ENCODE measurements around the gene KCNV2. TPM values are rescaled to one million over a fixed set of nuclear protein-coding genes. Genes with fewer than 3 reads are reported as not detected.

Gene KCNV2
- total and polyA plus RNA-seq, 4 donors = 0.10 TPM; not detected in 3

GRCh38 chr9:2729003-2729402, 11.7 kb downstream of the KCNV2 start:
- DNase-seq (ENCODE audit: low spot score) = no peak
- TF ChIP-seq, protein P1, sequence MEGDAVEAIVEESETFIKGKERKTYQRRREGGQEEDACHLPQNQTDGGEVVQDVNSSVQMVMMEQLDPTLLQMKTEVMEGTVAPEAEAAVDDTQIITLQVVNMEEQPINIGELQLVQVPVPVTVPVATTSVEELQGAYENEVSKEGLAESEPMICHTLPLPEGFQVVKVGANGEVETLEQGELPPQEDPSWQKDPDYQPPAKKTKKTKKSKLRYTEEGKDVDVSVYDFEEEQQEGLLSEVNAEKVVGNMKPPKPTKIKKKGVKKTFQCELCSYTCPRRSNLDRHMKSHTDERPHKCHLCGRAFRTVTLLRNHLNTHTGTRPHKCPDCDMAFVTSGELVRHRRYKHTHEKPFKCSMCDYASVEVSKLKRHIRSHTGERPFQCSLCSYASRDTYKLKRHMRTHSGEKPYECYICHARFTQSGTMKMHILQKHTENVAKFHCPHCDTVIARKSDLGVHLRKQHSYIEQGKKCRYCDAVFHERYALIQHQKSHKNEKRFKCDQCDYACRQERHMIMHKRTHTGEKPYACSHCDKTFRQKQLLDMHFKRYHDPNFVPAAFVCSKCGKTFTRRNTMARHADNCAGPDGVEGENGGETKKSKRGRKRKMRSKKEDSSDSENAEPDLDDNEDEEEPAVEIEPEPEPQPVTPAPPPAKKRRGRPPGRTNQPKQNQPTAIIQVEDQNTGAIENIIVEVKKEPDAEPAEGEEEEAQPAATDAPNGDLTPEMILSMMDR (IDR thresholded peaks at IDR 0.05; ENCODE audit: low read depth, low read length, missing input control) = no peak
- no peak for TF ChIP-seq RAD21 (IDR thresholded peaks at IDR 0.05)
- TF ChIP-seq EGR1 (IDR thresholded peaks at IDR 0.05; ENCODE audit: low read depth in 2 of 2) = no peak
- no peak for TF ChIP-seq FOXA1 (IDR thresholded peaks at IDR 0.05)
- no peak for TF ChIP-seq FOXA2 (IDR thresholded peaks at IDR 0.05)
- no peak for TF ChIP-seq TAF1 (conservative IDR thresholded peaks at IDR 0.05)
- TF ChIP-seq ZBTB33 (IDR thresholded peaks at IDR 0.05) = no peak
- no peak for TF ChIP-seq YY1 (IDR thresholded peaks at IDR 0.05)
- TF ChIP-seq ATF3 (IDR thresholded peaks at IDR 0.05) = no peak
- TF ChIP-seq, protein P2, sequence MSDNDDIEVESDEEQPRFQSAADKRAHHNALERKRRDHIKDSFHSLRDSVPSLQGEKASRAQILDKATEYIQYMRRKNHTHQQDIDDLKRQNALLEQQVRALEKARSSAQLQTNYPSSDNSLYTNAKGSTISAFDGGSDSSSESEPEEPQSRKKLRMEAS (IDR thresholded peaks at IDR 0.05) = no peak
- no peak for TF ChIP-seq SP1 (IDR thresholded peaks at IDR 0.05)
- no peak for TF ChIP-seq JUND (IDR thresholded peaks at IDR 0.05)
- TF ChIP-seq HNF4G (IDR thresholded peaks at IDR 0.05) = no peak
- TF ChIP-seq RXRA (IDR thresholded peaks at IDR 0.05) = no peak
- TF ChIP-seq REST (IDR thresholded peaks at IDR 0.05) = no peak
- Histone ChIP-seq H3K4me1 (ENCODE audit: control insufficient read depth in 4 of 4, insufficient read depth in 4 of 4, low read length in 3 of 4) (peaks cover 0 to 7% (median 2%) of the 10 kb centered on the region in 4 donors), H3K4me3 (ENCODE audit: low read depth in 1 of 3, low read length in 3 of 3) (no peak overlapping the region), H3K9ac (ENCODE audit: low read depth in 1 of 2, low read length in 2 of 2) (no peak overlapping the region), H3K9me3 (ENCODE audit: control insufficient read depth in 4 of 4, low read length in 3 of 4) (no peaks in the 10 kb centered on the region), H3K27ac (ENCODE audit: low read depth in 1 of 2, low read length in 2 of 2) (no peak overlapping the region), H3K27me3 (ENCODE audit: control insufficient read depth in 4 of 4, insufficient read depth in 4 of 4, low read length in 3 of 4) (no peaks in the 10 kb centered on the region), H3K36me3 (ENCODE audit: control insufficient read depth in 4 of 4, insufficient read depth in 3 of 4, low read depth in 1 of 4, low read length in 3 of 4) (no peaks in the 10 kb centered on the region)
- WGBS = 83% methylated on average over 5 of the region's 5 CpGs

DNA sequence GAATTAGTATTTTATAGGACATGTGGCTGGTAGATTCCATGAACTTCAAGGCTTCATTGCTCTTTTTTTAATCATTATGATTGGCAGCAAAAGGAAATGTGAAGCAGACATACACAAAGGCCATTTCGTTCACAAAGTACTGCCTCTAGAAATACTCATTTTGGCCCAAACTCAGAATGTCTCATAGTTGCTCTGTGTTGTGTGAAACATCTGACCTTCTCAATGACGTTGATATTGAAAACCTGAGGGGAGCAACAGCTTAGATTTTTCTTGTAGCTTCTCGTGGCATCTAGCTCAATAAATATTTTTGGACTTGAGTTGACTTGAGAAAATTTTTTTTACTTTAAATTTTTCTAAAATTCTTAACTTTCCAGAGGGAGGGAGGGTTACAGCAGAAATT, 12.4 kb downstream of the KCNV2 start:
- no peak overlapping the region for H3K27ac ChIP-seq (ENCODE audit: low read depth in 1 of 2, low read length in 2 of 2)
- no peak overlapping the region for H3K9ac ChIP-seq (ENCODE audit: low read depth in 1 of 2, low read length in 2 of 2)
- no peak overlapping the region for H3K4me3 ChIP-seq (ENCODE audit: low read depth in 1 of 3, low read length in 3 of 3)
- WGBS = 80% methylated on average over 3 of the region's 3 CpGs
- no peaks in the 10 kb centered on the region for H3K9me3 ChIP-seq (ENCODE audit: control insufficient read depth in 4 of 4, low read length in 3 of 4)
- peaks cover 0 to 7% (median 2%) of the 10 kb centered on the region in 4 donors for H3K4me1 ChIP-seq (ENCODE audit: control insufficient read depth in 4 of 4, insufficient read depth in 4 of 4, low read length in 3 of 4)
- no peak for DNase-seq (ENCODE audit: low spot score)
- H3K27me3 ChIP-seq (ENCODE audit: control insufficient read depth in 4 of 4, insufficient read depth in 4 of 4, low read length in 3 of 4) = no peaks in the 10 kb centered on the region
- no peaks in the 10 kb centered on the region for H3K36me3 ChIP-seq (ENCODE audit: control insufficient read depth in 4 of 4, insufficient read depth in 3 of 4, low read depth in 1 of 4, low read length in 3 of 4)
- TF ChIP-seq ZBTB33 (IDR thresholded peaks at IDR 0.05) (no peak), TAF1 (conservative IDR thresholded peaks at IDR 0.05) (no peak), REST (IDR thresholded peaks at IDR 0.05) (no peak), HNF4G (IDR thresholded peaks at IDR 0.05) (no peak), YY1 (IDR thresholded peaks at IDR 0.05) (no peak), FOXA2 (IDR thresholded peaks at IDR 0.05) (no peak), HNF4A (conservative IDR thresholded peaks at IDR 0.05) (no peak)
- TF ChIP-seq, protein P1 (IDR thresholded peaks at IDR 0.05; ENCODE audit: low read depth, low read length, missing input control) = no peak

Measured in liver (tissue), 9 donors.